NCI-H128 (cell line): Measurements from ENCODE around the gene SUCLG2.
"Not testable (repeated sequence)": the region's sequence is repeated elsewhere in the genome, so short reads cannot be mapped to it uniquely, and the experiment has no call there.

Experiments used
- DNase-seq: peaks from one replicate; lab custom pipeline; 2025; ENCODE audit not compliant: unreplicated experiment; lab: John Stamatoyannopoulos, UW

Gene SUCLG2

DNA sequence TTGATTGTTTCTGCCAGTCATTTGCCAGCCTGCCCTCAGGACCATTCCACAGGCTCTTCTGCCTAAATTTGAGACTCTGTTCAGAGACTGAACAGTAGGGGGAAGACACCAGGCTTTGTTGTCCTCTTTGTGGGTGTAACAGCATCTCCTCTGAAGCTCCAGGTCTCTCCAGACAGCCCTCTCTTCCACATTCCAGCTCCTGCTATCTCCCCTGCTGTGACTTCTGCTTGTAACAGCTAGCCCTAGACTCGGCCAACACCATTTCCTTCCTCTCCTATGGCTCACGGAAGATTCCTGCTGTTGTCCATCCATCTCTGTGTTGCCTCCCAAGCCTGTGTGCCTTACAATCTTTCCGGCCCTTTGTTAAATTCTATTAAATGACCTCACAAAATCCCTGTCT is 40.2 kb downstream of the SUCLG2 start:
- no peak for DNase-seq

DNA sequence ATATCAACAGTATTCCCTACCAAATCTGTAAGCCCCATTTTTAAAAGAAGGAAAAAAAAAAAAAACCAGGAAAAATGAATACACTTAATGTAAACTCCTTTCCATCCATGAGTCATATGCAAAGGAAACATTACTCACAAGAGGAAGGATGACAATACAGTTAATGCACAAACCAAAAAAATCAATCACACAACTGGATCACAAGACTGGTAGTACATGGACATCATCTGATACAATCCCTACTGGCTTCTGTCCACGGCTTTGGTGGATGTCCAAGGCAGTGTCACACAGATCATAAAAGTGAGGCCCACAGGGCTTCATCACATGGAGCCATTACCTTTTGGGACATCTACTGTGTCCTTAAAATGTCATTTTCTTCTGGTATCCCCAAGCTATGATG is 44.0 kb downstream of the SUCLG2 start:
- DNase-seq: no peak

DNA sequence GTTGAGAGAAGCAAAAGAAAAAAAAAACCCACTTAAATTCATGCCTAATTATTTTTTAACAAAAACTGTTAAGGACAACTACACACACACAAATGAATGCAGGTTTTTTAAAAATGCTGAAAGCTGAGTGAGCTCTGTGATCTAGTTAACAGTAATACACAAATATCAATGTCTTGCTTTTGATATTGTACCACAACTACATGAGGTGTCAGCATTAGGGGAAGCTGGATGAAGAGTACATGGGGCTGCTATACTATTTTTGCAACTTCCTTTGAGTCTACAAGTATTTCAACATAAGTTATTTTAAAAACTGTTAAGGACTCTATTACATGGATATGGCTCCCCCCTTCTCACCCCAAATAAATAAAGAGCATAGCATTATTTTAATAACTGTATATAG is 44.7 kb downstream of the SUCLG2 start:
- DNase-seq: no peak

DNA sequence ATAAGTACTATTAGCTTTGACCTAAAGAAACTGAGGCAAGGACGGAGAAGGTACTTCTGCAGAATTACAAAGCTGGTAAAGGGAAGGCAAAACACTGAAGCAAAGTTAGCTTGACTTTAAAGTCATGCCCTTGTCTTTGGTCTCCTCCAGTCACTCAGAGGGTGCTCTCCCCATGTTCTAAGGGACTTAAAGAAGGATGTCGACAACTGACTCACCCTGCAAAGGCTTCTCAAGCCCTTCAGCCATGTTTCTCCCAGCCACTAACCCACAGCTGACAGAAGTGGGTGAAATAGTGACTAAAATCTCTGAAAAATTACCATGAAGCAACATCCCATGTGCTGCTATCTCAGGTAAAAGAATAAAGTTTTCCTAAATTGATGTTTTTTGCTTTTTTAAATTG is 46.4 kb downstream of the SUCLG2 start:
- DNase-seq: no peak

DNA sequence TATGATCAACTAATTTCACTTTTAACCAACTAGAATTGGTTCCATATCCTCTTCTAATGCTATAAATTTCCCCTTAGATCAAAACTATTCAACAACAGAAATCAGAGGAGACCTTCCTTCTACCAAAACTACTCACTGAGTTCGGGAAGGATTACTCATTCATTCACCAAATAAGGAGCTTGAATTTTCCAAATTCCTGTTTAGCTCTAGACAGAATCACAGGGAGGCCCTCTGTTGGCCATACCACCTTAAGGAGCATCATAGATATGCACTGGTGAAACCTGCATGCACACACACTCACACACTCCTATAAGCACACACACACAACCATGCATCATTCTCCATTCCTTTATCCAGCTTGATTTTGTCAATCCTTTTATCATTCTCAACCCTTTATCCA is 49.0 kb downstream of the SUCLG2 start:
- DNase-seq: no peak

DNA sequence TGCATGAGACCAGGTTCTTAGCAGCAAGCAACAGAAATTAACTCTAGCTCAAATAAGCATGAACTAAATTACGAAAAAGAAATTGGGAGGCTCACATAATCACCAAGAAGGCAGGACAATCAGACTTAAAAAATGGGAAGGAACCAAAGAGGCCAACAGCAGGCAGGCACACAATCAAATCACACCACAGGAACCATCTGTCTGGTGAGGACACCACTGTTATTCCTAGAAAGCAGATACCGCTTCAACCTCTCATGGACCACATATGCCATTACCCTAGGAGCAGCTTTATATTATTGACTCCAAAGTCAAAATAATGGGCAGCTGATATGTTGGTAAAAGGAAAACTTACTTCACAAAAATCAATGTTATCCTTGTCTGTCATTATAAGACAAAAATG is 51.6 kb downstream of the SUCLG2 start:
- DNase-seq: no peak

DNA sequence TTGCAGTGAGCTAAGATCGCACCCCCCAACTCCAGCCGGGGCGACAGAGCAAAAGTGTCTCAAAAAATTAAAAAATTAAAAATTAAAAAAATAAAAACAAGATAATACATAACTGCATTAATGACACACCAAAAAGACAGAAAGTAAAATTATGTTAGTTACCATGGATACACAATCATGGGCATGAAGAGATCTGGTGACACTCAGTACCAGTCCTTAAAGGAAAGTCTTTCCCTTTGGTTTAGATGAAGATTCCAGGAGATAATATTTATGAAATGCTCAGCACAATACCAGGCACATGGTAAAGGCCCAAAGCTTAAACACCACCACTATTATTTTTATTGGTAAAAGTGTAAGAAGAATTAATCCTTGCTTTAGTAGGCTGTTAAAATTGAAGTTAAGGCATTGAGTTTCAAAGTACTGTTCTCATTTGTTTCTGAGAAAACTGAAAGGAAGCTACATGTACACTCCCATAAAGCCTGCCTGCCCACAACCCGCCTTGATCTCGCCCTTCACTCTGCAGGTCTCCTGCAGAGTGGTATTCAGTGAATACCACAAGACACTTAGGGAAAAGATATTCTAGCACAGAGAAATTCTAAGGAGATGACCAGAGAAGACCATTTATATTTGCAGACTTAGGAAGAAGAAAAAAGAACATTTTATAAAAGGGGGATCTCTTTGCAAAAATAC is 52.3 kb downstream of the SUCLG2 start:
- no peak for DNase-seq

DNA sequence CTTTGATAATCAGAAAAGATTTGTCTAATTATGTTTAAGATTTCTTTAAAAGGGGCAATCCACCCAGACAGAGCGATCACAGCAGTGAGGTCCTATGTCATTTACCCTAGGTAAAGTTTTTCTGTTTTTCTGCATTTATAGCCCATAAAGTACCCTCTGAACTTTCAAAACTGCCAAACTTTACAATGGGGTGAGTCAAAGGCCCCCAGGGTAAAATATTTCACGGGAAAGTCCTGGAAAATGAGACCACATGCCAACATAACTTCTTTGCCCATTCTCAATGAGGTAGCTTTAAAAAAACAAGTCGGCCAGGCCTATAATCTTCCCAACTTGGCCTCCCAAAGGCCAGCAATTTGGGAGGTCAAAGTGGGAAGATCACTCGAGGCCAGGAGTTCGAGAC is 53.0 kb downstream of the SUCLG2 start:
- no peak for DNase-seq

DNA sequence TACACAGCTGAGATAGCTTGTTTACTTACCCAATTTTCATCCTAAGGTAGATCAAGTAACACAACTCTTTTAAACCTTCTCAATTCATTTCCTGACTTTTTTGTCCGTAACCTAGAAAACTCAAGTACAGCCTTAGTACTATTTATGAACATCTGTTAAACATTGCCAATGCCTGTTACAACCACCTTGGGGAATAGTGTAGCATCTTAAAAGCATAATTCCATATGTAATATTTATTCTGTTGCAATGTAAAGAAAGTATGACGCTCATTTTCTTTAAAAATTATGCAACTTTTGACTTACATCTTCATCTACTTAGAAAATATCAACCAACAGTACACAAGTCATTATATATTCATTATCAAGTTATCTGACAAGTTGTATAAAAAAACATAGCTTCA is 54.6 kb downstream of the SUCLG2 start:
- no peak for DNase-seq

DNA sequence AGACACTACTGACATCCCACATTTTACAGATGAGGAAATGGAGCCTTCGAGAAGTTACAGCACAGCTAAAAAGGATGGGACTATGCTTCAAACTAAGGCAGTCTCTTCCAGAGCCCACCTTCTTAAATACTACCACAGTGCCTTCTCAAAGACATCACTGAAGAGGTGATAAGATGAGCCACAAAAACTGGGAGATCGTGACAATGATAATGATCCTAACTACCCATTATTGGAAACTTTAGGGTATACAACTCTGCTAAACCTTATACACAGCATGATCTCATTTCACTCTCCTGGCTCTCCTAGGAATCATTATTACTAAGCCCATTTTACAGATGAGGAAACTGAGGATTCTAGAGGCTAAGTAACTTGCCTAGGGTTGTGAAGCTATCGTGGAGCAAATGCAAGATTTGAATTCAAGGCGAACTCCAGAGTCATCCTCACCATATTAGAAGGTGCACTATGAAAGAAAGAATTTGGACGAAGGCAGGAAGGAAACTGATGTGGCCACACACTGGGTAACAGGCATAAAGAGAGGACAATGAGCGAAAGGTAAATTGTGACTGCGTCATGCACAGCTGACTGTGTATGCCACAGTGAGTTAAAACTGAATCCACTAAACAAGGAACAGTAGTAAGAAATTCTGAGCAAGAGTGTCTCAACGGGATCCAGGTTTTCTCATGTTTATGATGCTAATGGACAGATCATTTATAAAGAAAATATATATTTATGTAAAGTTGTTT is 55.4 kb downstream of the SUCLG2 start:
- no peak for DNase-seq

DNA sequence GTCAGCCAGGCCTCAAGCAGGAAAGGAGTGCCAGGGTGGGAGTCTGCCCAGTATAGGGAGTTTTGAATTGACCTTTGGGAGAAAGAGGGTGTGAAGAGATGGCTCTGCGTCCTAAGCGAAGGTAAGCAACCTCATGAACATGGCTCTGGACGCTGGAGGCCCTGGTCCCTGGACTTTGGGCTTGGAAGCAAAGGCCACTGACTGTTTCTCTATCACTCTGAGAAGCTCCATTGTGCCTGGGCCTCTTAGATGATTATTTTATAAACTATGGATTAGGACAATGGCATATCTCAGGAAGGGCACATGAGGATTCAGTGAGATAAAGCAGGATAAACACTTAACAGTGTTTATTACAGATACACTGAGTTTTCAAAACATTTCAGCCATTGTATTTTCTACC is 59.0 kb downstream of the SUCLG2 start:
- no peak for DNase-seq

DNA sequence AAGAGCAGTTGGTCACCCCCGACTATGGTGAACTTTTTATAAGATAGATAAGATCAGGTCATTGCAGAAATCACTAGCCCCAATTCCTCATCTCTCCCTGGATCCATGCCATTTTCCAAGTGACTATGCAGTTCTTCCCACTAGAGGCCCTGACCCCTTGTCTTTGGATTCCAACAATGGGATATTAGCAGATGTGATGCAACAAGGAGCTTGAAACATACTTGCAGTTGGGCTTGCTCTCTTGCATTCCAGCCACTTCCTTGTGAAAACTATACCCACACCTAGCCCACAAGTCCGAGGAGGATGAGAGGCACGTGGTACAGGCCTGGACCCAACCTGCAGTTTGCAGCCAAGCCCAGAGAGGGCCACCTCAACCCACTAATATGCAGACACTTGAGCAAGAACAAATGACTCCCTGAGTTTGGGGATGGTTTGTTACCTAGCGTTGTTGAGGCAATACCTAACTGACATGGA is 60.6 kb downstream of the SUCLG2 start:
- DNase-seq: no peak

DNA sequence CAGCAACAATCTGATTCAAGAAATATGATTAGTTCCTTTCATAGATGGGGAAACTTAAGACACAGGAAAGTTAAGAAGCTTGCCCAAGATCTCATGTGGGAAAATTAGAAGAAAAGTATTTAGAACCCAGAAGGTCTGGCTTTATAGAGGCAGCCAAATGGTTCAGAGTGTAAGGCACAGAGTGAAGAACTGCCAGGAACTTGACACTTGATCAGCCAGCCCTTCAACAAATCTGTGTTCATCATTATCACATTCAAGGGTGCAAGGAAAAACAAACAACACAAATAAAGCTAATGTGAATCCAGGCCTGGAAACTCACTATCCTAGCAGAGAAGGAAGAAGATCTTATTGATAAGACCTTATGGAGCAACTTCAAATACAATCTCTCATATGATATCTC is 62.4 kb downstream of the SUCLG2 start:
- no peak for DNase-seq

DNA sequence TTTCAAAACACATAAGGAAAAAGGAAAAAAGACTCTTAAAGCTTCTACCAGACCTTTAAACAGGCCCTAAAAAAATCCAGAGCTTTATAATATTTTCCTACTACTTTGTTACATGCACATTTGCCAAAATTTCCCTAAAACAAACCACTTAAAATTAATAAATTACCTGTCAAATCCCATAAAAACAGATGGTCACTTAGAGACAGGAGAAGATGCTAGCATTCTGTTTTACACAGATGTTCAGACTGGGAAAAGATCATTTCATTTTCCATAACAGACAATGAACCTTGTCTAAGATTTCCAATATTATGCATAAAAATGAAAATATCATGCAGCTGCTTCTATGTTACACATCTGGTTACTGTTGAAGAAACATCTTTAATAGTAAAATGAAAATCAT is 66.6 kb downstream of the SUCLG2 start:
- DNase-seq: no peak

DNA sequence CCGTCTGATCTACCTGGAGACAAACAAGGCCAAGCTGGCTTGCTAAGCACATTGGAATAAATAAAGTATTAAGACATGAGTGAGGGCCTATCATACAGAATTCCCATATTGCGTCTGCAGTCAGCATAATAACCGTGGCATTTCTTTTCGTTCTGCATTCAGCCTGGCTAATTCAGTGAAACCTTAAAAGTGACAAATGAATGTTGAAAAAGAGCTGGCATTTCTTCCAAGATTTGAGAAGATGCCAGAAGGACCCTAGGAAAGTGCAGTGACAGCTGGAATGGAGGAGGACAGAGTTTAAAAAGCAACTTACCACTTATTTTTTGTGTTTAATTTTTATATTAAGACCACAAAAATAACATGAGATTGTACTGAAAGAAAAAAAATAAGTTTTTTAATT is 67.1 kb downstream of the SUCLG2 start:
- no peak for DNase-seq

DNA sequence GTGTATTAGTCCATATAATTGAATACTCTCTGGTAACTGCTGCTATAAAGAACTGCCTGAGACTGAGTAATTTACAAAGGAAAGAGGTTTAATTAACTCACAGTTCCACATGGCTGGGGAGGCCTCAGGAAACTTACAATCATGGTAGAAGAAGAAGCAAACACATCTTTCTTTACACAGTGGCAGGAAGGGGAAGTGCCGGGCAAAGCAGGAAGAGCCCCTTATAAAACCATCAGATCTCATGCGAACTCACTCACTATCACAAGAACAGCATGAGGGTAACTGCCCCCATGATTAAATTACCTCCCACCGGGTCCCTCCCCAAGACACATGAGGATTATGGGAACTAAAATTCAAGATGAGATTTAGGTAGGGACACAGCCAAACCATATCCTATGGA is 69.8 kb downstream of the SUCLG2 start:
- DNase-seq: not testable (repeated sequence)

DNA sequence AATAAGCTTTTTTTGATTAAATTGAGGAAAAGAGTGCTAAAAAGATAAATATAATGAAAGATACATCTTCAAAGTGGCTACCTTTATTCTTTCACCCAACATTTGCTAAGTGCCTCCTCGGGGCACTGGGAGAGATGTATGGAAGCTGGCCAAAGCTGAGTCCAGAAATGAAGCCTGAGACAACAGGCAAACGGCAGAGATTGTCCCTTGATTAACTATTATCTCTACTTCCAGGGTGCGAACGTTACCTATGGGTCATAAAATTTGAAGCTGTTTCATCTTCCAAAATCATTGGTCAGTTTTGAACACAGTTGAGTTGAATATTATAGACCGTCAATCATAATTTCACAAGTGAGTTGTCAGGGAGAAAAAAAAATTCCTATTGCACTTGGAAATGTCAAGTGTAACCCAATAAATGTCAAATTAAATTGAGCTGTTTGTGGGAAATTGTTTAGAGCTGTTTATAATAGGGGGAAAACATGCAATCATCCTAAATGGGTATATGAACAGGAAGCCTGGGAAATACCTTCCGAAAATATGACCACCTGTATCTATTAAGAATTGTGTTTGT is 73.9 kb downstream of the SUCLG2 start:
- no peak for DNase-seq

DNA sequence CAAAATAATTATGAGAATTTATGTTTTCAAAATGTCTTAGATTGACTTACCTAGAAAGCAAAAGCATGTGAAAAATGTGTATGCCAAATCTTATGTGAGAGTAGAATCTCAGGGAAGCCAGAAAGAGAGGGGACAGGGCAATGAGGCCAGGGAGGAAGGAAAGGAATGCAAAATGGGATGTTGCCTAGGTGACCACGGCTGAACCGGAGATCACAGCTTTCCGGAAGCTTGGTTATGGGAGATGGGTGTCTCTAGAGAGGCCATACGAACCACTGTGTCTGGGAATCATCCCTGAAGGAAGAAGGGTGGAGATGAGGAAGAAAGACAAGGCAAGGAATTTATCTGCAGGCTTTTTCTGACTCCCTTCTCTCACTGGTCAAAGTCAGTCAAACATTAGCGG is 76.0 kb downstream of the SUCLG2 start:
- DNase-seq: no peak

DNA sequence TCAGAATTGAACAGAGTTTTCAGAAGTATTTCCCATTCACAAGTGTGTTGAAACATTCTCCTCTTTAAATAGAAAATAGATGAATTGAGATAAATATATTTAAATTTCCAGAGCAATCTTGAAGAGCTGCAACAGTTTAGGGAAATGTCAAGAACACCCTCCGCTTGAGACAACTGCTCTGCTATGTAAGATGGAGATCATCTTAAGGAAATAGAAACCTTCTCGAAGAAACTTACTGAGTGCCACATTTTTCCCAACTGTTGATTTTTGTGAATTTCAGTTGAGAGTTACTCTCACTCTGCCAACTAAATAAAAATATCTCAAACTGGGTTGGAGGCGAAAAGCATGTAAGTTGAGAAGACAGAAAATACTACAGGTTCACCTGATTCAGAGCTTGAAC is 78.0 kb downstream of the SUCLG2 start:
- DNase-seq: no peak

DNA sequence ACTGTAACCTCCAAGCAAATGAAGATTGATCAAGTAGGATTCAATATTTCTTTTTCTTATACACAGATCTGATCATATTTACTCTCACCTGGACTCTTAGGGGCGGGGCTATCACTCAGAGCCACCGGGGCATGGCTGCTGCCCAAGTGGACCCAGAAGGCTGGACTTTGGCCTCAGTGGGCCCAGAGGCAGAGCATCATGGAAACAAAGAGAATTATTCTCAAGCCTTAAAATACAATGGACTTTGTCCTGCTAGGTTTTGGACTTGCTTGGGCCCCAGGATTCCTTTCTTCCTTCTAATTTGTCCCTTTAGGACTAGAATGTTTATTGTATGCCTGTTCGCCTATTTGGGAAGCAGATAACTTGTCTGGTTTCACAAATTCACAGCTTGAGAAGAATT is 85.1 kb downstream of the SUCLG2 start:
- DNase-seq: no peak

DNA sequence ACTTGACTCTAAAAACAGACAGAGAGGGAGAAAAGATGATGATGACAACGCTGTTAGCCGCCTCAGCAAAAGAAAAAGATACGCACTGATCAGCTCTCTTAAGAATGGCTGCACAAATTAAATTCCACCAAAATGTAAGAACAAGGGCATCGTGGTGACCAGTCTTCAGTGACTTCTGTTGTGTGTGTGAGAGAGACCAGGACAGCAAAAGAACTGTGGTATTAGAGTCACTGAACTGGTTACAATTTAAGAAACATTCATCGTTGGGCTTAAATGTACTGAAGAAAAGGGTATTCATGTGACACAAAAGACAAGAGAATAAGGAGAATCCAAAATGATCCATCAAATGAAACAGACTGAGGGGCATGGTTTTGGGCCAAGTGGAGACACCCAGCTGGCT is 86.5 kb downstream of the SUCLG2 start:
- no peak for DNase-seq

DNA sequence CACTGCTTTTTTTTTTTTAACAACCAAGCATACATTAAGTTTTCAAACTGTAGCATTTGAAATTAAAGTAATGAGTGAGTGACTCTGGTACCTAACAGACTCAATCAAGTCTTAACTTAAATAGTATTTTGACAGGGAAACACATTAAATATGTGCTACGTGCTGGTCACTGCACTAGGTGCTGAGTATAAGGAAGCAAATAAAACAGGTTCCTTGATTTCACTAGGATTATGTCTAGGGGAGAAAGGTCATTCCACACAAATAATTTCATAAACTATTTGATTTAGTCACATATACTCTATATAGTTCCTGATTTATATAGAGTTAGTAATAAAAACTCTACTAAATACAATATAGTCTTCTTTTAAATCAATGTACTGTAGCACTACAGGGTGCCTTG is 89.4 kb downstream of the SUCLG2 start:
- no peak for DNase-seq
